Endothelial cell of umbilical vein (primary cell): ENCODE data around the gene RNF138. TPM values are rescaled to one million over a fixed set of nuclear protein-coding genes. Genes with fewer than 3 reads are reported as not detected.
A peak's percentile ranks its signal among the peaks of the same experiment; 100 is the strongest.

Experiments used
- BruUV-seq: library from RNA; stranded (reverse); fragments of 400-500 nt; replicated peaks from 2 replicates; lab custom pipeline; 2021; lab: Mats Ljungman, UMichigan
- CTCF ChIA-PET: fragments of 300-600, 350-600 bp; sonication (Branson Sonifier 250); formaldehyde crosslinking; loops from one replicate; lab custom pipeline; 2021; ENCODE audit warnings: antibody characterized with exemption, inconsistent platforms; lab: Charles Lee
- POLR2A ChIA-PET: fragments of 300-600, 350-600 bp; sonication (Branson Sonifier 250); formaldehyde crosslinking; loops from one replicate; lab custom pipeline; 2021; ENCODE audit warnings: antibody characterized with exemption, inconsistent platforms; lab: Charles Lee
- DNase-seq: peaks from one replicate; pipeline ENCODE4 v3.0.0-alpha.2; 2011; ENCODE audit warnings: low read depth, low spot score
- FAIRE-seq: peaks from 2 replicates; lab custom pipeline; 2011; peaks lifted over from hg19 to GRCh38; lab: Jason Lieb, UNC
- H2AFZ ChIP-seq: 2 replicates; pipeline ENCODE4 v1.6.0; 2012; ENCODE audit warnings: low read depth, low read length, control low read depth, inconsistent platforms
- H3K27ac ChIP-seq: 2 replicates; pipeline ENCODE4 v1.5.1; 2011; ENCODE audit warnings: low read depth, mild to moderate bottlenecking, control low read depth, low read length, moderate library complexity; ENCODE audit not compliant: insufficient read depth
- H3K27me3 ChIP-seq, 2 experiments: 2 replicates each; pipeline versions ENCODE4 v1.6.0 to v1.6.1; 2011; ENCODE audit warnings: low read length in 2 of 2, mixed read lengths in 1 of 2; ENCODE audit not compliant: control insufficient read depth in 2 of 2, insufficient read depth in 2 of 2
- H3K36me3 ChIP-seq, 2 experiments: 2 replicates in 1 of 2; 3 replicates in 1 of 2; pipeline ENCODE4 v1.5.1; 2011; ENCODE audit warnings: low read length in 2 of 2, mild to moderate bottlenecking in 1 of 2, moderate library complexity in 1 of 2; ENCODE audit not compliant: control insufficient read depth in 2 of 2, insufficient read depth in 2 of 2; ENCODE audit errors: extremely low read depth in 1 of 2
- H3K4me1 ChIP-seq: 3 replicates; pipeline ENCODE4 v1.5.1; 2011; ENCODE audit warnings: mild to moderate bottlenecking, low read length; ENCODE audit not compliant: control insufficient read depth, insufficient read depth; ENCODE audit errors: extremely low read depth
- H3K4me2 ChIP-seq: 2 replicates; pipeline ENCODE4 v1.6.1; 2011; ENCODE audit warnings: low read length, control low read depth, mixed read lengths; ENCODE audit not compliant: insufficient read depth
- H3K4me3 ChIP-seq, 3 experiments: fragments of 200-600 bp in 1 of 3; sonication (generic), shearing (Covaris generic) in 1 of 3; replicated peaks in 1 of 3; 2 replicates each; pipeline ENCODE4 v1.5.1; 2011 to 2016; ENCODE audit warnings: control low read depth in 3 of 3, low read length in 3 of 3, mild to moderate bottlenecking in 2 of 3, inconsistent platforms in 1 of 3, low read depth in 1 of 3, moderate library complexity in 1 of 3; ENCODE audit not compliant: insufficient read depth in 1 of 3
- H3K79me2 ChIP-seq: 2 replicates; pipeline ENCODE4 v1.6.0; 2012; ENCODE audit warnings: low read length, inconsistent platforms; ENCODE audit not compliant: control insufficient read depth, insufficient read depth
- H3K9ac ChIP-seq: replicated peaks from 2 replicates; pipeline ENCODE3; 2011; ENCODE audit warnings: low read length, control low read depth; ENCODE audit not compliant: insufficient read depth; ENCODE audit errors: extremely low read depth
- H3K9me1 ChIP-seq: replicated peaks from 3 replicates; pipeline ENCODE4 v1.6.0; 2011; ENCODE audit warnings: mild to moderate bottlenecking, low read length; ENCODE audit not compliant: control insufficient read depth, insufficient read depth; ENCODE audit errors: extremely low read depth
- H3K9me3 ChIP-seq: replicated peaks from 2 replicates; pipeline ENCODE4 v1.5.1; 2012; ENCODE audit warnings: low read length, inconsistent platforms; ENCODE audit not compliant: control insufficient read depth, insufficient read depth
- H4K20me1 ChIP-seq: replicated peaks from 2 replicates; pipeline ENCODE3; 2011; ENCODE audit warnings: mild to moderate bottlenecking, low read length; ENCODE audit not compliant: control insufficient read depth, insufficient read depth; ENCODE audit errors: extremely low read depth
- CTCF ChIP-seq, 2 donors: IDR thresholded peaks; 1 replicate in 1 of 2; 2 replicates in 1 of 2; pipeline ENCODE4 v1.5.1; 2011; ENCODE audit warnings: low read length in 2 of 2, mild to moderate bottlenecking in 2 of 2, moderate library complexity in 2 of 2, control low read depth in 1 of 2, inconsistent platforms in 1 of 2, low read depth in 1 of 2; ENCODE audit not compliant: insufficient read depth in 1 of 2; ENCODE audit errors: extremely low read depth in 1 of 2
- JUN ChIP-seq: IDR thresholded peaks from 2 replicates; pipeline ENCODE4 v1.6.1; 2011; ENCODE audit warnings: borderline replicate concordance, low read depth; ENCODE audit not compliant: insufficient read length, insufficient read depth
- POLR2A ChIP-seq: IDR thresholded peaks from 2 replicates; pipeline ENCODE4 v1.6.1; 2012; ENCODE audit warnings: low read depth, mild to moderate bottlenecking, control low read depth, low read length
- dilution Hi-C: fragments of 300-500 bp; cut with MboI; formaldehyde crosslinking; loops from one replicate; pipeline ENCODE4 v1.15.0; 2019; ENCODE audit warnings: low sequenced_read_pairs; ENCODE audit not compliant: extremely low pct_ligation_motif_present
- intact Hi-C: fragments of 100-400 bp; cut with micrococcal nuclease; formaldehyde crosslinking; loops from one replicate; pipeline ENCODE4 v1.10.0; 2022
- polyA plus RNA-seq, 4 experiments: library from polyadenylated mRNA; depleted of rRNA in 3 of 4; stranded (reverse) in 3 of 4; unstranded in 1 of 4; fragments of >200 nt; gene quantifications; 2 replicates each; pipeline versions ENCODE4 v1.2.1 to v1.2.3, GENCODE V29; 2011 to 2012; ENCODE audit warnings: missing spikeins in 1 of 4
- total RNA-seq: library from RNA; stranded (reverse); gene quantifications from 2 replicates; pipeline ENCODE4 v1.2.3, GENCODE V29; 2021

Gene RNF138
- total and polyA plus RNA-seq, 2 donors (not counting 3 experiments of a cell fraction or from before 2014, with no cell fraction given) = 14.7 to 24.6 TPM

DNA sequence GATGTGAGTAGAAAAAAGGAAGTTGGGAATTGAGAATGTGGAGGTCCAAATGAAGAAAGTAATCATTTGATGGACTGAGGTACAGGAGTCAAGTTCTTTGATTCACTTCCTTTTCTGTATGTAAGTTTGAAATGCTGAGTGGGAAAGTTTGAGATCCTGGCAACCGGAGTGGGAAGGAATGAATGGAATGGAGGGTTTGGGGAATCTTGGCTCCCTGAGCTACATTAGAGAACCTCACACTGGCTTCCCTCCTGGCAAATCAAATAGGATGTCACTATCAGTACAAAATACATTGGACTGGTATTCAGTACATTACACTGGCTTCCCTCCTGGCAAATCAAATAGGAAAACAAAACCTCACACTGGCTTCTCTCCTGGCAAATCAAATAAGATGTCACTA is 9.8 kb upstream of the RNF138 start:
- CTCF ChIA-PET = no interaction called here
- Histone ChIP-seq H3K9me3 (no peaks in the 10 kb centered on the region), H3K9me1 (no peaks in the 10 kb centered on the region), H3K27ac (no peak overlapping the region), H2AFZ (no peak overlapping the region), H4K20me1 (no peaks in the 10 kb centered on the region), H3K27me3 (no peaks in the 10 kb centered on the region), H3K4me1 (peaks cover 16% of the 10 kb centered on the region), H3K4me3 (no peak overlapping the region), H3K9ac (no peak overlapping the region), H3K36me3 (no peaks in the 10 kb centered on the region), H3K79me2 (no peaks in the 10 kb centered on the region), H3K4me2 (no peak overlapping the region)
- FAIRE-seq (no peak), DNase-seq (peak; percentile 15)
- dilution Hi-C loops = no loop called here
- TF ChIP-seq POLR2A = no peak
- intact Hi-C loops = no loop called here
- POLR2A ChIA-PET = no interaction called here
- no TSS peak for BruUV-seq

DNA sequence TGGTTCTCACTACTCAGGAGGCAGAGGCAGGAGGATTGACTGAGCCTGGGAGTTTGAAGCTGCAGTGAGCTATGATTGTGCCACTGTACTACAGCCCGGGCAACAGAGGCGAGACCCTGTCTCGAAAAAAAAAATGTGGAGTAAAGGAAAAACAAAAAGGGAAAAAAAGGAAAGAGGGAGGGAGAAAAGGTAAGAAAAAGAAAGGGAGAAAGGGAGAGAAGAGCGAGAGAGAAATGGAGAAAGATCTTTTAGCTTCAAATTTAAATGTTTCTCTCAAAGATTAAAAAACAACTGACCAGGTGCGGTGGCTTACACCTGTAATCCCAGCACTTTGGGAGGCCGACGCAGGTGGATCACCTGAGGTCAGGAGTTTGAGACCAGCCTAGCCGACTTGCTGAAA is 7.9 kb upstream of the RNF138 start:
- intact Hi-C loops = loop anchor here (2.0 kb wide), 1 partner anchor 65 kb away; the partner anchor contains the start of gene RNF125
- no peak for TF ChIP-seq CTCF (IDR thresholded peaks at IDR 0.05; ENCODE audit: extremely low read depth in 1 of 2, insufficient read depth in 1 of 2, low read depth in 1 of 2, low read length in 2 of 2)
- TF ChIP-seq JUN = no peak

More for the DNA sequence above, 7.9 kb upstream of the RNF138 start:
- dilution Hi-C loops = no loop called here
- POLR2A ChIA-PET = no interaction called here
- no peaks in the 10 kb centered on the region for H3K27me3 ChIP-seq
- DNase-seq (no peak), FAIRE-seq (no peak)
- no TSS peak for BruUV-seq
- H3K9me3 ChIP-seq = no peaks in the 10 kb centered on the region
- H3K9me1 ChIP-seq = no peaks in the 10 kb centered on the region
- no peak overlapping the region for H3K9ac ChIP-seq
- H4K20me1 ChIP-seq = no peaks in the 10 kb centered on the region
- no peak overlapping the region for H2AFZ ChIP-seq
- no peak overlapping the region for H3K4me3 ChIP-seq
- H3K36me3 ChIP-seq = no peaks in the 10 kb centered on the region
- CTCF ChIA-PET = interaction anchor here (1.4 to 3.1 kb wide), 2 partner anchors 12 to 33 kb away, joined by 6 to 17 read pairs; no protein-coding TSS in a partner anchor
- no peak overlapping the region for H3K4me2 ChIP-seq
- no peaks in the 10 kb centered on the region for H3K79me2 ChIP-seq
- no peak overlapping the region for H3K27ac ChIP-seq
- peaks cover 16% of the 10 kb centered on the region for H3K4me1 ChIP-seq
